ENCODE measurements around the gene JARID2.

Gene JARID2

GRCh38 chr6:15513801-15514711 is 268.2 kb downstream of the JARID2 start:
- no peak for DNase-seq

- no peak for DNase-seq
Observed at GRCh38 chr6:15515226-15515625, 269.4 kb downstream of the JARID2 start.

GRCh38 chr6:15515660-15516375 is 269.9 kb downstream of the JARID2 start:
- DNase-seq = no peak

DNA sequence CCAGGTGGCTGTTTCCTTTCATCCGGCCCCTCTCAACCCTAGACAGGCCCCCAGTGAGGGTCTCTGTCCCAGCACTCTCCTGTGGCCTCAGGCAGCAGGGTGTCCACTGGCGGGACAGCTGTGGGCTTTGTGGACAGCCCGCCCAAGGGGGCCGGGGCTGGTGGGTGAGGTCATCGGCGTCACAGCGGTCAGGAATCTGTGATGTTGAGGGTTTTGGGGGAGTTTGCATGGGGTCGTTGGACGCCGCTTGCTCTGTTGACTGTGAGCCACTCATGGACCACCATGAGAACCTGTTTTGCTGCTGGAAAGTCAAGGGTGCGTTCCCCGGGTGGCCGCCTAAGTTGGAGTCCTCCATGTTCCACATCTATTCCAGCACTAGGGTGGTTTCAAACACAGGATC is 270.5 kb downstream of the JARID2 start:
- no peak for DNase-seq

DNA sequence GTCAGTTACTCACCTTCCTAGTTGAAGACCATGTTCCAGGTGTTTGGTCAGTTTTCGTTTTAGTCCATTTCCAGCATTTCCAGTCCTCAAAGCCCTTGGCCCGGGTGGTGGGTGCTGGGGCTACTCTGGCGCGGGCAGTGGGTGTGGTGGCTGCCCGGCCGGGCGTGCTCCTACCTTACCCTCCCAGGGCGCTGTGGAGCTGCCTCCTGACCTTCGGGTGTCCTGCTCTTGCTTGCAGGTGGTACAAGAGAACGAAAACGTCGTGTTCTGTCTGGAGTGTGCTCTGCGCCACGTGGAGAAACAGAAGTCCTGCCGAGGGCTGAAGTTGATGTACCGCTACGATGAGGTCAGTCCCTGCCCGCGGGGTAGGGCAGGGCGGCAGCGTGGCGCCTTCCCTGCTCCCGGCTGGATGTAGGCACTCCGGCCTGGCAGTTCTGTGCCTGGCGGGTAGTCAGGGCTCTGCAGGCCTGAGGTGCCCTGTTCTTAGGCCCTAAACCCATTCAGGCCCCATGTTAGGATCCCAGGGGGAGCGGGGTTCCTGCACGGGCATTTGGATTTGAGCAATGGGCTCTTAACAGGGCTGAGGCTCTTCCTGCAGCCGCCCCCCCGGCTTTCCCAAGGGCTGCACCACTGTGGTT is 271.2 kb downstream of the JARID2 start:
- no peak for DNase-seq

DNA sequence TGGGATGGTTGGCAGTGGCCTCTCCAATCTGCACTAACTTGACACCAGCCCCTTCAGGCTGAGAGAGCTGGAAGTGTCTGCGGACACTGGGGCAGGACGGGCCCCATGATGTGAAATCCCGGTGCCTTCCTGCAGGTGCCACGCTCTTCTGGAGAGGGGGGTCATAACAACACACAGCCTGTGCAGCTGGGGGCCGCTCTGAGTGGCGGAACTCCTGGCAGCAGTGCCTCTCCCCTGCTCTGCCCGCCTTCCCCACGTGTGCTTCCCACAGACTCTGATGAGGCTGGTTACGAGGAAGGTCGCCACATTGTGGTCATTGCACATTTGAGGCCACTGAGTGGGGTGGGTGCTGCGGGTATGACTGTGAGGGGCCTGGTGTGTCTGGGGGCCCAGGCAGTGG is 271.7 kb downstream of the JARID2 start:
- no peak for DNase-seq

DNA sequence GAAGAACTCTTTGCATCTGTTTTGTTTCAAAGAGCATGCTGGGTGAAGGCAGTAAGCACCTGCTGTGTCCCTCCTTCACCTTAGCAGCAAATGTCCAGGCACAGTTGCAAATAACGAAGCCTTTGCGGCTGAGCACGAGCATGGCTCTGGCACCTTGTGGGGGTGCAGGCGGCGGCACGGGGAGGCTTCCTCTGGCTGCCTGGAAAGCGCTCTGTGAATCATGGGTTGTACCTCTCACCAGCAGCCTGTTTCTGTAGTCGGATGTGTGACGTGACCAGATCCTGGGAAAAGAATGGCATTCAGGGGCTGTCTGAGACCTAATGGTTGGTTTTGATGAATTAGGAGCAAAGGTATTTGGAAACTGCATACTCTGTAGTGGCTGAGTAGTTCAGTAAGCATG is 272.2 kb downstream of the JARID2 start:
- no peak for DNase-seq

DNA sequence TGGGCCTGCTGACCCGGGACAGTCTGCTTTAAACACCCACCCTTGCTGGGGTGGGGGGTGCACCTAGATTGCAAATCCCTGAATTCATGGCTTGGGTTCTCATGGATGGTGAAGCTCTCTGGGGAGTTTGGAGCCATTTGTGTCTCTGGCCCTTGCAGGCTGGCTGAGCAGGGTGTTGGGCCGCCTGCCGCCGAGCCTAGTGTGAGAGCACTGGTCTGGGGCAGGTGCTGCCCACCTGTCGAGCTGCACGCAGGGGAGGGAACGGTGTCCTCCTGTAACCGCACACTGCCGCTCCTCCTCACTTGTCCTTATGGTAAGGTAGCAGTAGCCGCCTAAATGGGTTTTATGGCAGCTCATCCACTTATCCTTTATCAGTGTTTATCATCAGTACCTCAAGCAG is 273.0 kb downstream of the JARID2 start:
- DNase-seq = no peak

DNA sequence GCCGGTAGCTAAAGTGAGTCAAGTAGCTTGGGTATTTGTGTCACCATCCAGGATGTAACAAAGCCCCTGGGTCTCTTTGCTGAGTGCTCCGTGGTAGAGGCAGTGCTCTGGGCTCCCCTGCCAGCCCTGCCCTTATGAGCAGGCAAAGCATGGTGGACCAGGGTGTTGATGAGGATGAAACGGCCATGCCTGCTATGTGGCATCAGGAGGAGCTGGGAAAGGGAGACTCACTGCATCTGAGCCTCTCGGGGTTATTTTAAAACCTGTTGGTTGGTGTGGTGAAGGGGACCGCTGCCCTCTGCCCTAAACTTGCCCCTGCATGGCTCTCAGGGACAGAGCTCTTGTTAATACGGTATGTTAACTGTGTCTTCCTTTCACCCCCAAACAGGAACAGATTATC is 273.8 kb downstream of the JARID2 start:
- DNase-seq = no peak

GRCh38 chr6:15520626-15521203 is 274.8 kb downstream of the JARID2 start:
- no peak for DNase-seq

- no peak for DNase-seq
Observed at GRCh38 chr6:15521582-15521981, 275.7 kb downstream of the JARID2 start.

- no peak for DNase-seq
Observed at GRCh38 chr6:15522026-15522425, 276.2 kb downstream of the JARID2 start.

- DNase-seq = no peak
Observed at GRCh38 chr6:15522427-15522826, 276.6 kb downstream of the JARID2 start.

DNA sequence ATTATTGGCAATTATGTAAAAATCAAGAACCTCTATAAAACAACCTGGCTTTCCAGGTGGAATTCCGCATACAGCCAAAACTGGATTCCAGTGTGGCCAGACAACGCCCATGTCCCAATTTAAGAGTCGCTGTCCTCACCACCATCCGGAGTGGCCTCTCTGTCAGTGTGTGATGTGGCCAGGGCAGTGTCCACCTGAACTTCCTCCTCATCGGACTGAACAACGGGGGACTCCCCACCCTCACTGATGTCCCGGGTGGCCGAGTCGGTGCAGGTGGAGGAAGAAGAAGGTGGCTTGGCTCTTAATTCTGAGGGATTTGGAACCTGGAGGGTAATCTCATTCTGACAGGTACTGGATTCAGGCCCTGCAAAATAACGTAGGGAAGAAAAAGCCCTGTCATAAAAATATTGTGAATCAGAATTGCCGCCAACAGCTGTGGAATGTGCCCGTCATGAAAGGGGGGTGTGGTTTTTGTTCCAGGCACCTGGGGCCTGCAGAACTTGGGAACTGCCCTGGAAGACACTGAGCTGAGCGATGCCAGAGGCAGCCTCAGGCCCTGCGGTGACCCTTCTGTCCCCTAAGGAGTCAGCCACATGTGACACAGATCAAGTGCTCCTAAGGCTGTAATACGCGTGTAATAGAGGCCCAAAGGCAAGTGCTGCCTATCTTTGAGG is 277.1 kb downstream of the JARID2 start:
- DNase-seq = no peak

- DNase-seq = no peak
Observed at GRCh38 chr6:15523679-15524630, 278.1 kb downstream of the JARID2 start.

DNA sequence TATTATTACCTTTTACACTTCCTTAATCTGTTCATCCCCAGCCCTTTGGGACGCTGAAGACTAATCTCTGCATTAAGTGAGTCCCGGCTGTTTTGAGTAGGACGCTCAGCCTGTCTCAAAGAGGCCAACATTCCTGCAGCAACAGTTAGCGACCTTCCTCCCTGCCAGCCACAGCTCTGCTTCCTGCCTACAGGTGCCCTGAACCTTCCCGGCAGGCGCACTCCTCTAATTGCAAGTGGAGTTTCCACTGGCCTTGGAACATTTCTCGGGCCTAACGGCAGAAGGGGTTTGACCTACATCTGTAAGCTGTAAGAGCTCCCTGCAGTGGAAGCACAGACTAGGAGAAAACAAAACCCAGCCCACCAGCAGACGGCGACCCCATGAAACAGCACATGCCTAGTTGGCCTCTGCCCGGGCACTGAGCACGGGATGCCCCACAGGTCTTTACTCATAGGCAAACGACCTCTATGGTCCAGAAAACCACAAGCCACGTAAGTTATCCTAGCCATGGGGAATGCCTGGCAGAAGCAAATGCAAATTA is 279.1 kb downstream of the JARID2 start:
- DNase-seq = no peak

- DNase-seq = no peak
Observed at GRCh38 chr6:15526212-15526701, 280.4 kb downstream of the JARID2 start.

- DNase-seq = no peak
Observed at GRCh38 chr6:15527838-15528617, 282.2 kb downstream of the JARID2 start.

- no peak for DNase-seq
Observed at GRCh38 chr6:15528870-15529269, 283.0 kb downstream of the JARID2 start.

GRCh38 chr6:15530411-15530810 is 284.5 kb downstream of the JARID2 start:
- DNase-seq = no peak
